ENCODE results near the gene SYT17. TPM values are rescaled to one million over a fixed set of nuclear protein-coding genes. Genes with fewer than 3 reads are reported as not detected.

SYT17 gene
- polyA plus RNA-seq, 1 donor (not counting 4 experiments of a cell fraction or from before 2014, with no cell fraction given): not detected

GRCh38 chr16:19151310-19151709 lies 16.7 kb upstream of the SYT17 start:
- H3K27ac ChIP-seq (ENCODE audit: control insufficient read depth, insufficient read depth, low read length): no peak overlapping the region
- H3K36me3 ChIP-seq (ENCODE audit: control insufficient read depth in 2 of 2, extremely low read depth in 1 of 2, insufficient read depth in 2 of 2, low read length in 2 of 2): no peaks in the 10 kb centered on the region
- H3K4me1 ChIP-seq (ENCODE audit: control insufficient read depth, extremely low read depth, insufficient read depth, low read length): no peaks in the 10 kb centered on the region
- no peak overlapping the region for H2AFZ ChIP-seq (ENCODE audit: control insufficient read depth, low read length)
- no peaks in the 10 kb centered on the region for H4K20me1 ChIP-seq (ENCODE audit: control insufficient read depth, extremely low read depth, insufficient read depth, low read length)
- no peaks in the 10 kb centered on the region for H3K9me1 ChIP-seq (ENCODE audit: control insufficient read depth, extremely low read depth, insufficient read depth, low read length)
- H3K79me2 ChIP-seq (ENCODE audit: control insufficient read depth, insufficient read depth, low read length): no peaks in the 10 kb centered on the region
- FAIRE-seq (no peak), DNase-seq (ENCODE audit: low read depth, low spot score) (no peak)
- H3K4me2 ChIP-seq (ENCODE audit: control insufficient read depth, extremely low read depth, insufficient read depth, low read depth, low read length): no peak overlapping the region
- dilution Hi-C loops (cut with MboI; ENCODE audit: extremely low pct_ligation_motif_present, low sequenced_read_pairs): no loop called here
- no peaks in the 10 kb centered on the region for H3K9me3 ChIP-seq (ENCODE audit: control insufficient read depth, low read depth, low read length)
- no peak overlapping the region for H3K4me3 ChIP-seq (ENCODE audit: control insufficient read depth in 2 of 3, extremely low read depth in 1 of 3, insufficient read depth in 2 of 3, low read depth in 1 of 3, low read length in 3 of 3)
- H3K27me3 ChIP-seq (ENCODE audit: control insufficient read depth, extremely low read depth, insufficient read depth, low read length): no peaks in the 10 kb centered on the region
- TF ChIP-seq EZH2 (IDR thresholded peaks at IDR 0.05; ENCODE audit: low read length): no peak
- no peak for TF ChIP-seq CTCF (optimal IDR thresholded peaks at IDR 0.05 in 1 of 3, IDR thresholded peaks at IDR 0.05 in 1 of 3, conservative IDR thresholded peaks at IDR 0.05 in 1 of 3; ENCODE audit: extremely low read depth in 1 of 3, insufficient read depth in 2 of 3, low read length in 3 of 3)
- H3K9ac ChIP-seq (ENCODE audit: control insufficient read depth, extremely low read depth, insufficient read depth, low read length): no peak overlapping the region

GRCh38 chr16:19152042-19152441 lies 16.0 kb upstream of the SYT17 start:
- Histone ChIP-seq H3K9me1 (ENCODE audit: control insufficient read depth, extremely low read depth, insufficient read depth, low read length) (no peaks in the 10 kb centered on the region), H3K4me2 (ENCODE audit: control insufficient read depth, extremely low read depth, insufficient read depth, low read depth, low read length) (no peak overlapping the region), H4K20me1 (ENCODE audit: control insufficient read depth, extremely low read depth, insufficient read depth, low read length) (no peaks in the 10 kb centered on the region), H3K36me3 (ENCODE audit: control insufficient read depth in 2 of 2, extremely low read depth in 1 of 2, insufficient read depth in 2 of 2, low read length in 2 of 2) (no peaks in the 10 kb centered on the region), H3K79me2 (ENCODE audit: control insufficient read depth, insufficient read depth, low read length) (no peaks in the 10 kb centered on the region), H3K9ac (ENCODE audit: control insufficient read depth, extremely low read depth, insufficient read depth, low read length) (no peak overlapping the region), H3K27ac (ENCODE audit: control insufficient read depth, insufficient read depth, low read length) (no peak overlapping the region), H3K27me3 (ENCODE audit: control insufficient read depth, extremely low read depth, insufficient read depth, low read length) (no peaks in the 10 kb centered on the region), H3K9me3 (ENCODE audit: control insufficient read depth, low read depth, low read length) (no peaks in the 10 kb centered on the region), H3K4me1 (ENCODE audit: control insufficient read depth, extremely low read depth, insufficient read depth, low read length) (no peaks in the 10 kb centered on the region), H3K4me3 (ENCODE audit: control insufficient read depth in 2 of 3, extremely low read depth in 1 of 3, insufficient read depth in 2 of 3, low read depth in 1 of 3, low read length in 3 of 3) (no peak overlapping the region), H2AFZ (ENCODE audit: control insufficient read depth, low read length) (no peak overlapping the region)
- TF ChIP-seq CTCF (optimal IDR thresholded peaks at IDR 0.05 in 1 of 3, IDR thresholded peaks at IDR 0.05 in 1 of 3, conservative IDR thresholded peaks at IDR 0.05 in 1 of 3; ENCODE audit: extremely low read depth in 1 of 3, insufficient read depth in 2 of 3, low read length in 3 of 3): no peak
- no peak for TF ChIP-seq EZH2 (IDR thresholded peaks at IDR 0.05; ENCODE audit: low read length)
- no peak for DNase-seq (ENCODE audit: low read depth, low spot score)
- no peak for FAIRE-seq
- dilution Hi-C loops (cut with MboI; ENCODE audit: extremely low pct_ligation_motif_present, low sequenced_read_pairs): no loop called here
